ENCODE data around the gene MKLN1. TPM values are rescaled to one million over a fixed set of nuclear protein-coding genes. Genes with fewer than 3 reads are reported as not detected.

The MKLN1 gene
- total RNA-seq, 1 donor from 2014 or later = 20.0 TPM

DNA sequence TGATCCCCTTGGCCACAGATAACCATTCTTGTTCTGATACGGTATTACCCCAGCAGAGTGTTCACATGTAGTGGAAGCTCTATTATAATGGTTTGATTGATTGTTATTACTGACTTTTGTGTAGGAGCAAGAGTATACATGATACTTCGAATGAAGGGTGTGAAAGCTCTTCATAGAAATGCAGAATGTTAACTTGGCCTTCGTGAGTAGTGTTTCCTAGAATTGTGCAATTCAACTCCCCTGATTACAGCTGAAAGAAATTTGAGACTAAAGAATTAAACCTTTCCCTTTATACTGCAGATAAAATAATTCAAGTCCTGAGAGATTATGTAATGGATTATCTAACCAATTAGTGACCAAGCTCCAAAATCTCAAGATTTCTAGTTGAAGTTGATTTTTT lies 38.2 kb downstream of the MKLN1 start:
- FAIRE-seq (no peak), DNase-seq (ENCODE audit: low read depth) (peak; percentile 17)
- TF ChIP-seq, protein P1, sequence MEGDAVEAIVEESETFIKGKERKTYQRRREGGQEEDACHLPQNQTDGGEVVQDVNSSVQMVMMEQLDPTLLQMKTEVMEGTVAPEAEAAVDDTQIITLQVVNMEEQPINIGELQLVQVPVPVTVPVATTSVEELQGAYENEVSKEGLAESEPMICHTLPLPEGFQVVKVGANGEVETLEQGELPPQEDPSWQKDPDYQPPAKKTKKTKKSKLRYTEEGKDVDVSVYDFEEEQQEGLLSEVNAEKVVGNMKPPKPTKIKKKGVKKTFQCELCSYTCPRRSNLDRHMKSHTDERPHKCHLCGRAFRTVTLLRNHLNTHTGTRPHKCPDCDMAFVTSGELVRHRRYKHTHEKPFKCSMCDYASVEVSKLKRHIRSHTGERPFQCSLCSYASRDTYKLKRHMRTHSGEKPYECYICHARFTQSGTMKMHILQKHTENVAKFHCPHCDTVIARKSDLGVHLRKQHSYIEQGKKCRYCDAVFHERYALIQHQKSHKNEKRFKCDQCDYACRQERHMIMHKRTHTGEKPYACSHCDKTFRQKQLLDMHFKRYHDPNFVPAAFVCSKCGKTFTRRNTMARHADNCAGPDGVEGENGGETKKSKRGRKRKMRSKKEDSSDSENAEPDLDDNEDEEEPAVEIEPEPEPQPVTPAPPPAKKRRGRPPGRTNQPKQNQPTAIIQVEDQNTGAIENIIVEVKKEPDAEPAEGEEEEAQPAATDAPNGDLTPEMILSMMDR (IDR thresholded peaks at IDR 0.05; ENCODE audit: insufficient read depth, low read length, severe bottlenecking) = no peak
- Histone ChIP-seq H3K27me3 (ENCODE audit: control insufficient read depth, insufficient read depth, low read length) (no peaks in the 10 kb centered on the region), H3K36me3 (ENCODE audit: control insufficient read depth, insufficient read depth, low read length) (no peaks in the 10 kb centered on the region), H3K4me3 (ENCODE audit: low read depth, low read length) (no peak overlapping the region)

DNA sequence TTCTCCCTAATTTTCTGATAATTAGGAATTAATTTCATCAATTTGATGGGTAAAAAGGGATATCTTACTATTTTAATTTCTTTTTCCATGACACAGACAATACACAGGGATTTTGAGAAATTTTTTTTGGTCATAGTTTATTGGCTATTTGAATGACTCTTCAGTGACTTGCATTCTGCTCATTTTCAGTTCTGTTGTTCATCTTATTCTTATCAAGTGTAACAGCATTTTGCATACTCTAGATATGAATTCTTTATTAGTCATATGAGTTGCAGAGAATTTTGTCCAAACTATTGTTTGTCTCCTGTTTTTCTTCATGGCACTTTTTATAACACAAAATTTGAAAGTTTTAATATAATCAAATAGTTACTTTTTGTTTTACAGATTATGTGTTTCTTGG lies 41.7 kb downstream of the MKLN1 start:
- no peaks in the 10 kb centered on the region for H3K36me3 ChIP-seq (ENCODE audit: control insufficient read depth, insufficient read depth, low read length)
- TF ChIP-seq, protein P1 (IDR thresholded peaks at IDR 0.05; ENCODE audit: insufficient read depth, low read length, severe bottlenecking) = no peak
- no peak for FAIRE-seq

DNA sequence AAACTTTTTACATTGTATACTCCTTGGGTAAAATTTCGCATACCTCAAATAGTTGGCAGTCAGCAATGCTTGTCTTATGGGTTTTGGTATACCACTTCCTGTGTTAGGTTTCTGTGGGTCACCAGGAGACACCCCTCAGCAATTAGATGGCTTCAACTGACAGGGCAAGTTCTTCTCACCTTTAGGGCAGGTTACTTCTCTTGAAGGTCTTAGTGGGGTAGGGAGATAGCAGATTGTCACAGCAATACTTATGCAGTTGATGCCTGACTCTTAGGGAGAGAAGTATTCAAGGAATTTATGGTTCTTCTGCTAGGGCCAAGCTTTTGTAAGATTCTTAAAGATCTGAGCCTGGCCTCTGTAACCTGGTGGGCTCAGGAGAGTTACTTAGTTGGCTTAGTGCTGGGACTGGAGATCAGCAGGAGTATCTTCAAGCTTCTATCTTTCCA lies 42.9 kb downstream of the MKLN1 start:
- DNase-seq (ENCODE audit: low read depth) (peak; percentile 29), FAIRE-seq (no peak)
- H3K4me3 ChIP-seq (ENCODE audit: low read depth, low read length) = no peak overlapping the region
- H3K27me3 ChIP-seq (ENCODE audit: control insufficient read depth, insufficient read depth, low read length) = no peaks in the 10 kb centered on the region
- H3K36me3 ChIP-seq (ENCODE audit: control insufficient read depth, insufficient read depth, low read length) = no peaks in the 10 kb centered on the region
- TF ChIP-seq, protein P1 (IDR thresholded peaks at IDR 0.05; ENCODE audit: insufficient read depth, low read length, severe bottlenecking) = no peak

More for the DNA sequence above, 41.7 kb downstream of the MKLN1 start:
- Histone ChIP-seq H3K4me3 (ENCODE audit: low read depth, low read length) (no peak overlapping the region), H3K27me3 (ENCODE audit: control insufficient read depth, insufficient read depth, low read length) (no peaks in the 10 kb centered on the region)
- no peak for DNase-seq (ENCODE audit: low read depth)

DNA sequence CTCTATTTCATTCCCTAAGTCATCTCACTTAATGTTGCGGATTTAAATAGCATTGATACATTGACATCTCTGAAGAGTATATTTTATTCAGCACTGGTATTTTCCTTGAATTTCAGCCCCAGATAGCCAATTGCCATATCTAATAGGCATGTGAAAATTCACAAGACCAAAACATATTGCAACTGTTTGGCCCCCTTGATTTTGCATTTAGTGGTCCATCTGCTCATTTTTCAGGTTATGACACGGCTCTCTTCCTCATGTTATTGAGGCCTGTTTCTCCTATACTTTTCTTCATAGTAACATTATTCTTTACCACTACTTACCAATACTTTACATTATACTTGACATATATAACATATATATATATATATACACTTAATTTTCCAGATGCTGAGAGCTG lies 43.7 kb downstream of the MKLN1 start:
- no peak overlapping the region for H3K4me3 ChIP-seq (ENCODE audit: low read depth, low read length)
- no peaks in the 10 kb centered on the region for H3K27me3 ChIP-seq (ENCODE audit: control insufficient read depth, insufficient read depth, low read length)
- DNase-seq (ENCODE audit: low read depth) = no peak
- H3K36me3 ChIP-seq (ENCODE audit: control insufficient read depth, insufficient read depth, low read length) = no peaks in the 10 kb centered on the region
- TF ChIP-seq, protein P1 (IDR thresholded peaks at IDR 0.05; ENCODE audit: insufficient read depth, low read length, severe bottlenecking) = no peak
- no peak for FAIRE-seq

DNA sequence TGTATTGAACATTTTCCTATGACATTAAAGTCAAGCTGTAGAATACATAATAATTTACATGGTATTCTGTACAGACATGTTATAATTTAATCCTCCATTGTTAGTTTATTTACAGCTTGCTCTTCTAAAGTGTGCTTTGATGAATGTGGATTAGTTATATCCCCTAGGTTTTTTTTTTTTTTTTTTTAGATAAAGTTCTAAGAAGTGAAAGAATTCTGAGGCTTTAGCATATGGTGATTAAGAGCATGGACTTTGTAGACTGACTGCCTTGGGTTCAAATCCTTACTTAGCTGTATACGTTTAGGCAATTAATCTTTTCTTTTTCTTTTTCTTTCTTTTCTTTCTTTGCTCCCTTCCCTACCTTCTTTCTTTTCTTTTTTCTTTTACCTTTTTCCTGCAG lies 44.9 kb downstream of the MKLN1 start:
- Histone ChIP-seq H3K36me3 (ENCODE audit: control insufficient read depth, insufficient read depth, low read length) (no peaks in the 10 kb centered on the region), H3K4me3 (ENCODE audit: low read depth, low read length) (no peak overlapping the region), H3K27me3 (ENCODE audit: control insufficient read depth, insufficient read depth, low read length) (no peaks in the 10 kb centered on the region)
- TF ChIP-seq, protein P1 (IDR thresholded peaks at IDR 0.05; ENCODE audit: insufficient read depth, low read length, severe bottlenecking) = no peak
- DNase-seq (ENCODE audit: low read depth) (no peak), FAIRE-seq (no peak)

DNA sequence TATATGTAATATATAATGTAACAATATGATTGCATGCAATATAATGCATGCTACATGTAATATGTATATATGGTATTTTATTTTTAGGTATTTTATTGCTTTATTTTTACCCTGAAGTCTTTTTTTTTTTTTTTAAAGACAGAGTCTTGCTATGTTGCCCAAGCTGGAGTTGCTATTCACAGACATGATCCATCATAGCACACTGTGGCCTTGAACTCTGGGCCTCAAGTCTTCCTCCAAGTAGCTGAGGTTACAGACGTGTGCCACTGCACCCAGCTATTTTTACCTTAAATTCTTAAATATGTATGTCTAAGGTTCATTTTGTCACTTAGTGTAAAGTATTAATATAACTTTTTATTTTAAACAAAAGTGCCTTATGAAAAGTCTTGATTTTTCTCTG lies 47.1 kb downstream of the MKLN1 start:
- no peaks in the 10 kb centered on the region for H3K36me3 ChIP-seq (ENCODE audit: control insufficient read depth, insufficient read depth, low read length)
- H3K4me3 ChIP-seq (ENCODE audit: low read depth, low read length) = no peak overlapping the region
- TF ChIP-seq, protein P1 (IDR thresholded peaks at IDR 0.05; ENCODE audit: insufficient read depth, low read length, severe bottlenecking) = no peak
- H3K27me3 ChIP-seq (ENCODE audit: control insufficient read depth, insufficient read depth, low read length) = no peaks in the 10 kb centered on the region
- FAIRE-seq = no peak
- DNase-seq (ENCODE audit: low read depth) = no peak

Data from bronchial epithelial cell (primary cell).